Effector memory CD8-positive, alpha-beta T cell (primary cell): Measurements from ENCODE around the gene PRKAG2.
"Not testable (repeated sequence)": the region's sequence is repeated elsewhere in the genome, so short reads cannot be mapped to it uniquely, and the experiment has no call there.

ENCODE experiments used
- ATAC-seq: fragments of 150-1000 bp; cut with Tn5 transposase; replicated peaks from 2 replicates; pipeline ENCODE4 v1.10.0; 2021; ENCODE audit warnings: mild to moderate bottlenecking, moderate library complexity
- DNase-seq, 3 experiments: peaks; one replicate each; pipeline ENCODE4 v3.0.0; 2021
- H3K27ac Mint-ChIP-seq, 2 donors: one replicate each; pipeline ENCODE4 v1.8.0; 2022; ENCODE audit warnings: mild to moderate bottlenecking in 2 of 2, mixed read lengths in 2 of 2, moderate library complexity in 2 of 2
- H3K27me3 Mint-ChIP-seq, 2 donors: one replicate each; pipeline ENCODE4 v1.8.0; 2022; ENCODE audit warnings: mixed read lengths in 2 of 2
- H3K36me3 Mint-ChIP-seq: one replicate; pipeline ENCODE4 v1.8.0; 2022; ENCODE audit warnings: mild to moderate bottlenecking, moderate library complexity, mixed read lengths; ENCODE audit not compliant: insufficient read depth
- H3K4me1 Mint-ChIP-seq, 2 donors: one replicate each; pipeline ENCODE4 v1.8.0; 2022; ENCODE audit warnings: low read depth in 2 of 2, mixed read lengths in 2 of 2
- H3K4me3 Mint-ChIP-seq, 2 donors: one replicate each; pipeline ENCODE4 v1.8.0; 2022; ENCODE audit warnings: mild to moderate bottlenecking in 2 of 2, mixed read lengths in 2 of 2, moderate library complexity in 2 of 2
- H3K9me3 Mint-ChIP-seq, 2 donors: one replicate each; pipeline ENCODE4 v1.8.0; 2022; ENCODE audit warnings: mixed read lengths in 2 of 2

The PRKAG2 gene

DNA sequence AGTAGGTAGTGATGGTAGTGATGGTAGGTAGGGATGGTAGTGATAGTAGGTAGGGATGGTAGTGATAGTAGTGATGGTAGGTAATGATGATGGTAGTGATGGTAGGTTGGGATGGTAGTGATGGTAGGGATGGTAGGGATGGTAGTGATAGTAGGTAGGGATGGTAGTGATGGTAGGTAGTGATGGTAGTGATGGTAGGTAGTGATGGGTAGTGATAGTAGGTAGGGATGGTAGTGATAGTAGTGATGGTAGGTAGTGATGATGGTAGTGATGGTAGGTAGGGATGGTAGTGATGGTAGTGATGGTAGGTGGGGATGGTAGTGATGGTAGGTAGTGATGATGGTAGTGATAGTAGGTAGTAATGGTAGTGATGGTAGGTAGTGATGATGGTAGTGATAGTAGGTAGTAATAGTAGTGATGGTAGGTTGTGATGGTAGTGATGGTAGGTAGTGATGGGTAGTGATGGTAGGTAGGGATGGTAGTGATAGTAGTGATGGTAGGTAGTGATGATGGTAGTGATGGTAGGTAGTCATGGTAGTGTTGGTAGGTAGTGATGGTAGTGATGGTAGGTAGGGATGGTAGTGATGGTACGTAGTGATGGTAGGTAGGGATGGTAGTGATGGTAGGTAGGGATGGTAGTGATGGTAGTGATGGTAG, 35.4 kb downstream of the PRKAG2 start:
- not testable (repeated sequence) for DNase-seq, H3K27me3 Mint-ChIP-seq, ATAC-seq, H3K9me3 Mint-ChIP-seq, H3K27ac Mint-ChIP-seq, H3K36me3 Mint-ChIP-seq, H3K4me3 Mint-ChIP-seq
- H3K4me1 Mint-ChIP-seq: peaks cover 13 to 20% of the 10 kb centered on the region in 2 donors

- no peaks in the 10 kb centered on the region for H3K9me3 Mint-ChIP-seq
- ATAC-seq (no peak), DNase-seq (no peak)
- no peaks in the 10 kb centered on the region for H3K36me3 Mint-ChIP-seq
- peak overlapping the region; percentile 54 to 68 for H3K4me3 Mint-ChIP-seq
- H3K27me3 Mint-ChIP-seq: no peaks in the 10 kb centered on the region
- H3K27ac Mint-ChIP-seq: peak overlapping the region in 1 of 2 donors; percentile 54
- H3K4me1 Mint-ChIP-seq: peaks cover 13 to 20% of the 10 kb centered on the region in 2 donors
Observed at GRCh38 chr7:151840088-151840910, 36.6 kb downstream of the PRKAG2 start.

GRCh38 chr7:151839451-151839921, 37.4 kb downstream of the PRKAG2 start:
- Mint-ChIP-seq H3K36me3 (no peaks in the 10 kb centered on the region), H3K27me3 (no peaks in the 10 kb centered on the region), H3K9me3 (no peaks in the 10 kb centered on the region), H3K4me1 (peaks cover 13 to 22% of the 10 kb centered on the region in 2 donors), H3K4me3 (peak overlapping the region; percentile 54 to 68), H3K27ac (peak overlapping the region; percentile 54 to 69)
- no peak for ATAC-seq
- no peak for DNase-seq

- H3K36me3 Mint-ChIP-seq: no peaks in the 10 kb centered on the region
- ATAC-seq (peak; percentile 96), DNase-seq (peak; percentile 53 to 63 (median 59))
- peak overlapping the region; percentile 54 to 68 for H3K4me3 Mint-ChIP-seq
- no peaks in the 10 kb centered on the region for H3K27me3 Mint-ChIP-seq
- peaks cover 13 to 22% of the 10 kb centered on the region in 2 donors for H3K4me1 Mint-ChIP-seq
- peak overlapping the region; percentile 54 to 69 for H3K27ac Mint-ChIP-seq
- no peaks in the 10 kb centered on the region for H3K9me3 Mint-ChIP-seq
Observed at GRCh38 chr7:151838861-151839381, 38.0 kb downstream of the PRKAG2 start.

DNA sequence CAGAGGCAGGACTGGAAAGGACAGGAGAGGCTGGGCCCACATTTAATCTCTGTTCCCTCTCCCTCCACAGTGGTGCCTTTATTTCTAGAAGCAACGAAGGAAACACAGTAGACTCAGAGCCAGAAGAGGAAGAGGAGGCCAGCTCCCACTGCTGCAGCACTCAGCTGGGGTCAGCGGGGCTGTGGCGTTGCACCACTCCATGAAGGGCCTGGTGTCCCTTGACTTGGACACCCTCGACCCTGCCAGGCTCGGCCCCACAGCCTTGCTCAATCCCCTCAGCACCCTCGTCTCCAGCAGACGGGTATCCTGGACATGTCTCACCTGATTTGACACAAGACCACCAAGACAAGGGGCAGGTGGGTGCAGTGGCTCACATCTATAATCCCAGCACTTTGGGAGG, 38.8 kb downstream of the PRKAG2 start:
- no peaks in the 10 kb centered on the region for H3K27me3 Mint-ChIP-seq
- H3K4me3 Mint-ChIP-seq: peak overlapping the region; percentile 54 to 68
- H3K4me1 Mint-ChIP-seq: peaks cover 8 to 24% of the 10 kb centered on the region in 2 donors
- no peaks in the 10 kb centered on the region for H3K36me3 Mint-ChIP-seq
- ATAC-seq (no peak), DNase-seq (no peak)
- peak overlapping the region; percentile 54 to 69 for H3K27ac Mint-ChIP-seq
- no peaks in the 10 kb centered on the region for H3K9me3 Mint-ChIP-seq

DNA sequence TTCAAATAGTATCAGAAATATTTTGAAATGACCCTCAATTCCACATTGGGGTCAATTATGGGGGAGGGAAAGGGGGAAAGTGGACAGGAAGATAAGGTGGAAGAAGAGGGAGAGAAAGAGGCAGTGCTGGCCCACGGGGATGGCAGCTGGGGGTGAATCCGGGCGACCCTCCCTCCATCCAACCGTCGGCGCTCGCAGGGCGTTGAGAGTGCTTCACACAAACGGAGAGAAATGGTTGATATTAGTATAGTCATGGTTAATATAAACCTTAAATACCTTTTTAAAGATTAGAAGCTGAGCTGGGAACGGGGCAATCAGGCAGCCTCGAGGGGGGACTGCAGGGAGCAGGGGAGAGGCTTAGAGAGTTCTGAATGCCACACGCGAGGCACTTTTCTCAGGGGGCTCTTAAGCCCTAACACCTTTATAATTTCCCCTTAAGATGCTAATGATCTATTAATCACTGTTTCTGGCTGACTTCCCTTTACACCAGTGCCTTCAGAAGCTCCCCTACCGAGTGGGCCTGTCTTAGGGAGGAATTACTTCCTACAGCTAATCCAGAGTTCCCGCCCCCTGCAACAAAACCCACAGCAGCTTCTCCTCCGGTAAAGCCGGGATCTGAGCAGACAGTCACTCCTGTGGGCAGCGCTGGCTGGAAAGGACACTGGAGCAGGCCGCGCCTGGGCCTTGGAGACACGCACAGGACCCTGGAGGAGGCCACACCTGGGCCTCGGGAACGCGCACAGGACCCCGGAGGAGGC, 39.5 kb downstream of the PRKAG2 start:
- Mint-ChIP-seq H3K36me3 (no peaks in the 10 kb centered on the region), H3K4me3 (peak overlapping the region in 1 of 2 donors; percentile 36), H3K27me3 (no peaks in the 10 kb centered on the region), H3K4me1 (peaks cover 8 to 27% of the 10 kb centered on the region in 2 donors), H3K9me3 (no peaks in the 10 kb centered on the region), H3K27ac (peak overlapping the region; percentile 54 to 69)
- ATAC-seq: no peak
- DNase-seq: no peak

- H3K4me3 Mint-ChIP-seq: peak overlapping the region in 1 of 2 donors; percentile 36
- DNase-seq (no peak), ATAC-seq (no peak)
- H3K9me3 Mint-ChIP-seq: no peaks in the 10 kb centered on the region
- no peaks in the 10 kb centered on the region for H3K27me3 Mint-ChIP-seq
- H3K36me3 Mint-ChIP-seq: no peaks in the 10 kb centered on the region
- peaks cover 8 to 27% of the 10 kb centered on the region in 2 donors for H3K4me1 Mint-ChIP-seq
- no peak overlapping the region for H3K27ac Mint-ChIP-seq
Observed at GRCh38 chr7:151836927-151837205, 40.0 kb downstream of the PRKAG2 start.

GRCh38 chr7:151836191-151836926, 40.6 kb downstream of the PRKAG2 start:
- Mint-ChIP-seq H3K4me3 (no peak overlapping the region), H3K4me1 (peaks cover 8 to 27% of the 10 kb centered on the region in 2 donors), H3K27ac (peak overlapping the region; percentile 10 to 22), H3K27me3 (no peaks in the 10 kb centered on the region), H3K9me3 (no peaks in the 10 kb centered on the region), H3K36me3 (no peaks in the 10 kb centered on the region)
- ATAC-seq (no peak), DNase-seq (no peak)

DNA sequence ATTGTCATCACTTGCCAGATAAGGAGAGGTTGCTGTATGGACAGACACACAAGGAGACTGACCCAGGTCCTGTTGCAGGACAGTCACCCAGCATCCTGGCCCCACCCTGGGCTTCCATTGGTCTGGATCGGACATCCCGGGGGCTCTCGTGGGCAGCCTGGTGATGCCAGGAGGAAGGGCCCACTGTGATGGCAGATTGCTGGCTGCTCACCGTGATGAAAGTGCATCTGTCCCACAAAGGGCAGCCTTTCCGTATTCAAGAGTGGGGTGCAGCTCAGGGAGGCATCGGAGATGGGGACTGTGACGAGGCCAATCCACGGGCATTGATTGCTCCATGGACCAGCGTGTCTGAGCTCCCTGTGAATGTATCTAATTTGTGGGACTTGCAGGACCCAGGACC, 41.3 kb downstream of the PRKAG2 start:
- Mint-ChIP-seq H3K4me3 (no peak overlapping the region), H3K9me3 (no peaks in the 10 kb centered on the region), H3K27ac (peak overlapping the region in 1 of 2 donors; percentile 77), H3K36me3 (no peaks in the 10 kb centered on the region), H3K27me3 (no peaks in the 10 kb centered on the region), H3K4me1 (peaks cover 8 to 30% of the 10 kb centered on the region in 2 donors)
- no peak for ATAC-seq
- no peak for DNase-seq

DNA sequence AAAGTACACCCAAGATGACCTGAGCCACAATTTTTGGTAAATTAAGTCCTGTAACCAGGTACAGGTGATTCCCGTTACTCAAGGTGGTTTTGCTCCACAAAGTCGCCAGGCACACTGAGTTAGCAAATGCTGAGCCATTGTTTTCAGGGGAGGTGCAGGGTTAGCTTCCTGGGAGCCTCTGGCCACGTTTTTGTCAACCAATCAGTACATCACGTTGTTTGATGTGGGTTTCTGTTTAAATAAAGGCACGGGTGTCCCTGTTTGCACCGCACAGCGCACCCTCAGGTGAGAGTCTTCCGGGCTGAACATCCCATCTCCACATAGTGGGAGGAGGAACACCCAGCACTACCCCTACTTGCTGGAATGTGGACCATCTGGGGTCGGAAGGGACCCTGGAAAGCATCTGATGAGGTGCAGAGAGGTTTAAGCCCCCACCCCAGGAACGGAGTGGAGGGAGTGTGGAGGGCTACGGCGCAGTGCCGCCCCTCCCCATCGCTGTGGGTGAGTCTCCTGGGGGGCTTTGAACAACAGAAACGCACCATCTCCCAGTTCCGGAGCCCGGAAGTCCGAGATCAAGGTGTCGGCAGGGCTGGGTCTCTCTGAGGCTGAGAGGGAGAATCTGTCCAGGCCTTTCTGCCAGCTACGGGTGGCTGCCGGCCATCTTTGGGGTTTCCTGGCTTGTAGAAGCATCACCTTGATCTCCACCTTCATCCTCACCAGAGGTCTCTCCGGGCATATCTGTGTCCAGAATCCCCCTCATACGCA, 42.5 kb downstream of the PRKAG2 start:
- Mint-ChIP-seq H3K36me3 (no peaks in the 10 kb centered on the region), H3K9me3 (no peaks in the 10 kb centered on the region), H3K4me3 (no peak overlapping the region), H3K27ac (peak overlapping the region in 1 of 2 donors; percentile 46), H3K4me1 (peaks cover 7 to 27% of the 10 kb centered on the region in 2 donors), H3K27me3 (no peaks in the 10 kb centered on the region)
- DNase-seq: no peak
- no peak for ATAC-seq

GRCh38 chr7:151833691-151834090, 43.2 kb downstream of the PRKAG2 start:
- no peak for ATAC-seq
- Mint-ChIP-seq H3K4me1 (peaks cover 10 to 29% of the 10 kb centered on the region in 2 donors), H3K4me3 (no peak overlapping the region)

DNA sequence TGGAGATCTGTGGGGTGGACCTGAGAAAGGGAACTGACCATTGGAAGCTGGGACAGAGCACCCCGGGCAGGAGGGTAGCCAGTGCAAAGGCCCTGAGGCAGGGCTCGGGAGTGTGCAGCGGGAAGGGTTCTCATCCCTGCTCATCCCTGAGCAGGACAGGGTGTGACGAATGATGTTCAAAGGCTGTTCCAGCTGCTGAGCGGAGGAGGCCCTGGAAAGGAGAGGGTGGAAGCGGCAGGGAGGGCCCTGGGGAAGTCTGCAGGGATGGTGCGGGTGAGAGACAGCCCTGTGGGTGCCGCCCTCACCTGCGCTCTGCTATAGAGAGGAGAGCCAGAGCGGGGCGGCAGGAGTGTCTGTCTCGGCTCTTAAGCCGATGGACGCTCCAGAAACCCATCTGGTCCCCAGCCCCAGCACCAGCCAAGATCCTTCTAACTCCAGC, 43.7 kb downstream of the PRKAG2 start:
- ATAC-seq (no peak), DNase-seq (no peak)
- Mint-ChIP-seq H3K4me3 (no peak overlapping the region), H3K27ac (peak overlapping the region in 1 of 2 donors; percentile 61), H3K9me3 (no peaks in the 10 kb centered on the region), H3K27me3 (no peaks in the 10 kb centered on the region), H3K4me1 (peaks cover 11 to 26% of the 10 kb centered on the region in 2 donors), H3K36me3 (no peaks in the 10 kb centered on the region)

More at GRCh38 chr7:151833691-151834090, 43.2 kb downstream of the PRKAG2 start:
- Mint-ChIP-seq H3K9me3 (no peaks in the 10 kb centered on the region), H3K27me3 (no peaks in the 10 kb centered on the region), H3K36me3 (no peaks in the 10 kb centered on the region), H3K27ac (no peak overlapping the region)
- DNase-seq: no peak
